PFSK-1 (cell line): ENCODE measurements around the gene MTA3.

Experiments
- SIN3A ChIP-seq: IDR thresholded peaks from 2 replicates; pipeline ENCODE4 v1.6.1; 2012; ENCODE audit warnings: mild to moderate bottlenecking, low read length, moderate library complexity, borderline replicate concordance; ENCODE audit not compliant: insufficient read depth
- TAF1 ChIP-seq: IDR thresholded peaks from 2 replicates; pipeline ENCODE4 v1.6.1; 2012; ENCODE audit warnings: low read length, control low read depth, borderline replicate concordance; ENCODE audit not compliant: insufficient read depth

- no peak for TF ChIP-seq SIN3A
- no peak for TF ChIP-seq TAF1
Observed at GRCh38 chr2:42614838-42615237, 46.4 kb downstream of the MTA3 start.
